Thyroid gland (tissue), 4 donors: ENCODE data around the gene MAP3K10. TPM values are rescaled to one million over a fixed set of nuclear protein-coding genes. Genes with fewer than 3 reads are reported as not detected.

Experiments
- DNase-seq, 2 donors: peaks; one replicate each; pipeline ENCODE4 v3.0.0-alpha.2; 2019
- H3K27ac ChIP-seq, 3 donors: fragments of 200-600 bp; sonication (generic); 1 replicate in 2 of 3; 2 replicates in 1 of 3; pipeline ENCODE4 v1.5.1; 2016 to 2019; ENCODE audit warnings: mild to moderate bottlenecking in 1 of 3, moderate library complexity in 1 of 3
- H3K27me3 ChIP-seq: fragments of 200-600 bp; sonication (generic); one replicate; pipeline ENCODE4 v1.5.1; 2019
- H3K36me3 ChIP-seq, 2 donors: fragments of 200-600 bp; sonication (generic); one replicate each; pipeline ENCODE4 v1.5.1; 2016 to 2019
- H3K4me1 ChIP-seq, 2 donors: fragments of 200-600 bp; sonication (generic); one replicate each; pipeline ENCODE4 v1.5.1; 2017 to 2019
- H3K4me3 ChIP-seq, 3 donors: fragments of 200-600 bp; sonication (generic); replicated peaks in 1 of 3; 1 replicate in 2 of 3; 2 replicates in 1 of 3; pipeline ENCODE4 v1.5.1; 2016; ENCODE audit warnings: mild to moderate bottlenecking in 1 of 3
- H3K9me3 ChIP-seq: fragments of 200-600 bp; sonication (generic); one replicate; pipeline ENCODE4 v1.5.1; 2017
- POLR2A ChIP-seq, 2 donors: fragments of 450-650 bp; IDR thresholded peaks; one replicate each; pipeline ENCODE4 v1.6.1; 2017; ENCODE audit warnings: antibody characterized with exemption in 2 of 2, mild to moderate bottlenecking in 2 of 2, moderate library complexity in 1 of 2
- WGBS, 2 donors: methylation state at CpG; one replicate each; pipeline ENCODE4 v1.1.5; 2017; 5-methylcytosine and 5-hydroxymethylcytosine counted together
- intact Hi-C: fragments of 100-400 bp; cut with DNase I; formaldehyde crosslinking; loops from one replicate; pipeline ENCODE4 v1.15.1; 2023
- total RNA-seq, 4 donors: library from RNA; depleted of rRNA; stranded (reverse); fragments of >200 nt; gene quantifications; one replicate each; pipeline ENCODE4 v1.2.3, GENCODE V29; 2016
- TF ChIP-seq, protein P1 (sequence below), 6 experiments: fragments of 200-600 bp in 3 of 6; fragments of 450-650 bp in 3 of 6; sonication (generic) in 3 of 6; IDR thresholded peaks; one replicate each; pipeline ENCODE4 v1.5.1; 2016 to 2019; ENCODE audit warnings: antibody characterized with exemption in 6 of 6, mild to moderate bottlenecking in 2 of 6, inconsistent platforms in 1 of 6, moderate library complexity in 1 of 6

Gene MAP3K10
- total RNA-seq, 4 donors from 2014 or later, result 9.1 to 19.6 (median 15.9) TPM

- H3K27me3 ChIP-seq, result no peaks in the 10 kb centered on the region
- TF ChIP-seq, protein P1, sequence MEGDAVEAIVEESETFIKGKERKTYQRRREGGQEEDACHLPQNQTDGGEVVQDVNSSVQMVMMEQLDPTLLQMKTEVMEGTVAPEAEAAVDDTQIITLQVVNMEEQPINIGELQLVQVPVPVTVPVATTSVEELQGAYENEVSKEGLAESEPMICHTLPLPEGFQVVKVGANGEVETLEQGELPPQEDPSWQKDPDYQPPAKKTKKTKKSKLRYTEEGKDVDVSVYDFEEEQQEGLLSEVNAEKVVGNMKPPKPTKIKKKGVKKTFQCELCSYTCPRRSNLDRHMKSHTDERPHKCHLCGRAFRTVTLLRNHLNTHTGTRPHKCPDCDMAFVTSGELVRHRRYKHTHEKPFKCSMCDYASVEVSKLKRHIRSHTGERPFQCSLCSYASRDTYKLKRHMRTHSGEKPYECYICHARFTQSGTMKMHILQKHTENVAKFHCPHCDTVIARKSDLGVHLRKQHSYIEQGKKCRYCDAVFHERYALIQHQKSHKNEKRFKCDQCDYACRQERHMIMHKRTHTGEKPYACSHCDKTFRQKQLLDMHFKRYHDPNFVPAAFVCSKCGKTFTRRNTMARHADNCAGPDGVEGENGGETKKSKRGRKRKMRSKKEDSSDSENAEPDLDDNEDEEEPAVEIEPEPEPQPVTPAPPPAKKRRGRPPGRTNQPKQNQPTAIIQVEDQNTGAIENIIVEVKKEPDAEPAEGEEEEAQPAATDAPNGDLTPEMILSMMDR (IDR thresholded peaks at IDR 0.05), result no peak
- TF ChIP-seq POLR2A (IDR thresholded peaks at IDR 0.05), result no peak
- no peak overlapping the region for H3K27ac ChIP-seq
- no peak for DNase-seq
- peaks cover 17 to 18% of the 10 kb centered on the region in 2 donors for H3K4me1 ChIP-seq
- H3K4me3 ChIP-seq, result no peak overlapping the region
- H3K36me3 ChIP-seq, result no peaks in the 10 kb centered on the region
- no peaks in the 10 kb centered on the region for H3K9me3 ChIP-seq
- intact Hi-C loops, result no loop called here
- 81 to 93% methylated on average over 5 of the region's 5 CpGs for WGBS, 2 donors
Measured at GRCh38 chr19:40192758-40193586, 1.7 kb downstream of the MAP3K10 start.

DNA sequence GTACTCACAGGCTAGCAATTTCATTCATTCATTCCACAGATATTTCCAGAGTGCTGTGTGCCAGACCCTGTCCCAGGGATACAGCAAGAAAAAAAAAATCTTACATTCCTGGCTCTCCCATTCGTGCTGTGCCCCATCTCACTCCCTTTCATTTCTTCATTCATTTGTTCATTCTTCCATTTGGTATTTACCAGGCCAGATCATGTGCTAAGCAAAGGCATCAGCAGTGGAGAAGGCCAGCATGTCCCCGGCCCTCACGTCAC is 2.3 kb downstream of the MAP3K10 start:
- Histone ChIP-seq H3K27me3 (no peaks in the 10 kb centered on the region), H3K36me3 (no peaks in the 10 kb centered on the region), H3K4me1 (peaks cover 17 to 18% of the 10 kb centered on the region in 2 donors), H3K4me3 (no peak overlapping the region), H3K27ac (no peak overlapping the region), H3K9me3 (no peaks in the 10 kb centered on the region)
- intact Hi-C loops, result no loop called here
- no peak for TF ChIP-seq POLR2A (IDR thresholded peaks at IDR 0.05)
- TF ChIP-seq, protein P1 (IDR thresholded peaks at IDR 0.05), result no peak
- no peak for DNase-seq
- WGBS, 2 donors, result 89 to 90% methylated on average over 3 of the region's 3 CpGs

DNA sequence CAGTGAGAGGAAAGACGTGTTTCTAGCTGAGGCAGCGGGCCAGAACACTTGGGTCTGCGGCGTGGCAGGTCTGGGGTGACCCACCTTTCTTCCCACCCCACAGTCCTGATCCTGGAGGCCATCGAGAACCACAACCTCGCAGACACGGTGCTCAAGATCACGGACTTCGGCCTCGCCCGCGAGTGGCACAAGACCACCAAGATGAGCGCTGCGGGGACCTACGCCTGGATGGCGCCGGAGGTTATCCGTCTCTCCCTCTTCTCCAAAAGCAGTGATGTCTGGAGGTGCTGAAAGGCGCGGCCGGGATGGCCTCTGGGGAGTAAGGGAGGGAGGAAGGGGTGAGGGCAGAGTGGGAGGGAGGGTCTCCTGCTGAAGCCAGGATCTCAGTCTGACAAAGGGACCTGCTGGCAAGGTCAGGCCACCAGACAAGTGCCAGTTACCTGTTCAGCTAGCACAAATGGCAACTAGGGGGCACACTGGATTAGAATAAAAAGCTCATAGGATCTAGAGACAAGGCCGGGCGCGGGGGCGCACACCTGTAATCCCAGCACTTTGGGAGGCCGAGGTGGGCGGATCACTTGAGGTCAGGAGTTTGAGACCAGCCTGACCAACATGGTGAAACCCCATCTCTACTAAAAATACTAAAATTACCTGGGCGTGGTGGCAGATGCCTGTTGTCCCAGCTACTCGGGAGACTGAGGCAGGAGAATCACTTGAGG is 7.2 kb downstream of the MAP3K10 start:
- Histone ChIP-seq H3K4me1 (no peaks in the 10 kb centered on the region), H3K36me3 (no peaks in the 10 kb centered on the region), H3K27ac (no peak overlapping the region), H3K4me3 (no peak overlapping the region), H3K27me3 (no peaks in the 10 kb centered on the region), H3K9me3 (no peaks in the 10 kb centered on the region)
- no peak for TF ChIP-seq POLR2A (IDR thresholded peaks at IDR 0.05)
- TF ChIP-seq, protein P1 (IDR thresholded peaks at IDR 0.05), result no peak
- DNase-seq, result no peak
- 94 to 97% methylated on average over 29 of the region's 29 CpGs for WGBS, 2 donors
- intact Hi-C loops, result no loop called here

DNA sequence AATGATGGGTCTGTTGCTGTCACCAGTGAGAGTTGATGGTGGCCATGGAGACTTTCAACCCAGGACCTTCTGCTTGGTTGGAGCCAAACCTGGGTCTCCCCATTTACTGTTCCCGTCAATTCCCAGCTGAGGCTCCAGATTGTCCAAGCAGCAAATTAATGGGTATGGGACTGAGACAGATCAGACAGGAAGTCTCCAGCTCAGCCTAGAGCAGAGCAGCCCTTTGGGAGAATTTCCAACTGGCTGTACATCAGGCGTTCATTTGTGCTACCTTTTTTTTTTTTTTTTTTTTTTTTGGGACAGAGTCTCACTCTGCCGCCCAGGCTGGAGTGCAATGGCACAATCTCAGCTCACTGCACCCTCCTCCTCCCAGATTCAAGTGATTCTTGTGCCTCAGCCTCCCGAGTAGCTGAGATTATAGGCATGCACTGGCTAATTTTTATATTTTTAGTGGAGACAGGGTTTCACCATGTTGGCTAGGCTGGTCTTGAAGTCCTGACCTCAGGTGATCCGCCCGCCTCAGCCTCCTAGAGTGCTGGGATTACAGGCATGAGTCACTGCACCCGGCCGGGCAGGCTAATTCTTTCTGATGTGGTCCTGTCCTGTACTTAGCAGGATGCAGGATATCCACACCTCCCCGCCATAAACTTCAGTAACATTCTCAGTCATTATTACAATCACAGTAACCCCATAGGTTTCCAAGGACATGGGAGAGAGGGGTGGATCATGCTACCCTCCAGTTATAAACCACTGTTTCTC is 9.3 kb downstream of the MAP3K10 start:
- intact Hi-C loops, result no loop called here
- DNase-seq, result no peak
- peaks cover 3 to 6% of the 10 kb centered on the region in 2 donors for H3K36me3 ChIP-seq
- H3K4me1 ChIP-seq, result no peaks in the 10 kb centered on the region
- WGBS, 2 donors, result 85 to 89% methylated on average over 9 of the region's 9 CpGs
- no peak overlapping the region for H3K27ac ChIP-seq
- no peaks in the 10 kb centered on the region for H3K9me3 ChIP-seq
- H3K4me3 ChIP-seq, result no peak overlapping the region
- H3K27me3 ChIP-seq, result no peaks in the 10 kb centered on the region
- TF ChIP-seq, protein P1 (IDR thresholded peaks at IDR 0.05), result no peak
- no peak for TF ChIP-seq POLR2A (IDR thresholded peaks at IDR 0.05)
